ENCODE measurements around the gene ONECUT2.

The ONECUT2 gene

GRCh38 chr18:57527556-57528229, 92.5 kb downstream of the ONECUT2 start:
- Histone ChIP-seq H3K4me3 (ENCODE audit: low read depth in 1 of 2, low read length in 1 of 2) (no peak overlapping the region), H3K27me3 (peaks cover 4% of the 10 kb centered on the region)

DNA sequence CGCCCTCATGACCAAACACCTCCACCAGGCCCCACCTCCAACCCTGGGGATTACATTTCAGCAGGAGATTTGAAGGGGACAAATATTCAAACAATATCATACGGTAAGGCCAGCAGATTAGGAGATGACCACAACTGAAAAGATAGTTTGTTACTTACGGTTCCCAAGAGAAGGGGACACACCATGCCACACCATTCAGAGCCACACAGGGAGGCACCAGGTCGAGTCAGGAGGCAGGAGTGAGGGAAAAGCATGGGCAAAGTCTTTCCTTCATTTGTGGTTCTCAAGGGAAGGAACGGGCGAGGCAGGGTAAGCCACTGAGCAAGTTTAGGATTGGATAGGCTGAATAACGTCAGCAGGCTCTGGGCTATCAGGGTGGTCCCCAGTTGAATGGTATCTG, 94.0 kb downstream of the ONECUT2 start:
- H3K4me1 ChIP-seq (ENCODE audit: control insufficient read depth in 1 of 2, insufficient read depth in 1 of 2, low read depth in 1 of 2, low read length in 1 of 2) = no peaks in the 10 kb centered on the region
- TF ChIP-seq CTCF (IDR thresholded peaks at IDR 0.05) = no peak
- H3K36me3 ChIP-seq = no peaks in the 10 kb centered on the region
- no peak overlapping the region for H3K4me3 ChIP-seq (ENCODE audit: low read depth in 1 of 2, low read length in 1 of 2)
- no peak overlapping the region for H3K27ac ChIP-seq
- H3K9me3 ChIP-seq = no peaks in the 10 kb centered on the region
- no peaks in the 10 kb centered on the region for H3K27me3 ChIP-seq

More at GRCh38 chr18:57527556-57528229, 92.5 kb downstream of the ONECUT2 start:
- no peak overlapping the region for H3K27ac ChIP-seq
- no peak for TF ChIP-seq CTCF (IDR thresholded peaks at IDR 0.05)
- H3K36me3 ChIP-seq = no peaks in the 10 kb centered on the region
- no peaks in the 10 kb centered on the region for H3K4me1 ChIP-seq (ENCODE audit: control insufficient read depth in 1 of 2, insufficient read depth in 1 of 2, low read depth in 1 of 2, low read length in 1 of 2)
- H3K9me3 ChIP-seq = no peaks in the 10 kb centered on the region

- H3K36me3 ChIP-seq = no peaks in the 10 kb centered on the region
- no peaks in the 10 kb centered on the region for H3K4me1 ChIP-seq (ENCODE audit: control insufficient read depth in 1 of 2, insufficient read depth in 1 of 2, low read depth in 1 of 2, low read length in 1 of 2)
- H3K9me3 ChIP-seq = no peaks in the 10 kb centered on the region
- H3K27ac ChIP-seq = no peak overlapping the region
- no peak for TF ChIP-seq CTCF (IDR thresholded peaks at IDR 0.05)
- H3K4me3 ChIP-seq (ENCODE audit: low read depth in 1 of 2, low read length in 1 of 2) = no peak overlapping the region
- no peaks in the 10 kb centered on the region for H3K27me3 ChIP-seq
Observed at GRCh38 chr18:57533006-57533867, 98.1 kb downstream of the ONECUT2 start.

DNA sequence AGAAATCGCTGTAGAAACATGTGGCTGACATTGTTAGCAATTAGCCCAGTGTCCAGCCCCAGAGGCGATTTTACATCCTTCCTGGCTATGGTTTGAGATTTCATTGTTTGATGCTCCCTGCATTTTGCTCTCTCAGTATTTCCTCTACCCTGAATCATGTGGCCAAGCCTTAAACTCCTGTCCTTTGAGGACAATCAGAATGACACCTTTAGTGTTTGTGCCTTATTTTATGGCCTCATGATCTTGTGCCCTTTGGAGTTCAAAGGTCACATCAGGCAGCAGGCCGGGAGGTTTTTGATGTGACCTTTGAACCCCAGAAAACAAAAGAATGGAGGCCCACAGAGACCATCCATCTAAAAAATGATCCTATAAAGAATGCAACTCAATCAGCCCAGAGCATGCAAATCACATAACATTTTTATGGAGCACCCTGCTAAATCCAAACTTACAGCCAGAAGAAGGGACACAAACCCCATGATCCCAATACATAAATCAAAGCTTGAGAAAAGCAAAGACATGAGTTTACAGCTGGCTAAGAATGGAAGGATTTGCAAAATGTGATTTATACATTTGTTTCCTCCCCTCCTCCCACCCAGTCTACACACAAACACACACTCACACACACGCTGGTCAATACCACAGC, 98.8 kb downstream of the ONECUT2 start:
- H3K36me3 ChIP-seq = no peaks in the 10 kb centered on the region
- H3K4me1 ChIP-seq (ENCODE audit: control insufficient read depth in 1 of 2, insufficient read depth in 1 of 2, low read depth in 1 of 2, low read length in 1 of 2) = no peaks in the 10 kb centered on the region
- H3K9me3 ChIP-seq = no peaks in the 10 kb centered on the region
- peaks cover 4% of the 10 kb centered on the region for H3K27me3 ChIP-seq
- no peak overlapping the region for H3K4me3 ChIP-seq (ENCODE audit: low read depth in 1 of 2, low read length in 1 of 2)
- H3K27ac ChIP-seq = no peak overlapping the region
- TF ChIP-seq CTCF (IDR thresholded peaks at IDR 0.05) = no peak

DNA sequence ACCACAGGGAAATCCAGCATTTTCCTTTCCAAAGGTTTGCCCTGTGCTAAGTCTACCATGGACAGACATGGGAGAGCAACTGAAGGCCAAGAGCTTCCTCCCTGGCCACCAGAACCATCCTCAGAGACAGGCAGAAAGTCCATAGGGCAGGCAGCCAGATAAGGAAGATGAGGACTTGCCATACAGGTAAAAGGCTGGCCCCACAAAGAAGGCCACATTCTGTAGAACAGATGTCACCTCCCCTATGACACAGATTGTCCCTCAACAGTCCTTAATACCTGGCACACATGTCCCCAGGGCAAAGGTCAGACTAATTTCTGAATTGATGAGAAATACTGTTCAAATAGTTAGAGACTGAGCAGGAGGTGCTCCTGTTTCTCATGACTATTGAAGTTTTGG, 99.3 kb downstream of the ONECUT2 start:
- Histone ChIP-seq H3K27me3 (peaks cover 4% of the 10 kb centered on the region), H3K9me3 (no peaks in the 10 kb centered on the region)
- no peak for TF ChIP-seq CTCF (IDR thresholded peaks at IDR 0.05)

More for the DNA sequence above, 99.3 kb downstream of the ONECUT2 start:
- no peaks in the 10 kb centered on the region for H3K4me1 ChIP-seq (ENCODE audit: control insufficient read depth in 1 of 2, insufficient read depth in 1 of 2, low read depth in 1 of 2, low read length in 1 of 2)
- no peak overlapping the region for H3K27ac ChIP-seq
- no peak overlapping the region for H3K4me3 ChIP-seq (ENCODE audit: low read depth in 1 of 2, low read length in 1 of 2)
- no peaks in the 10 kb centered on the region for H3K36me3 ChIP-seq

All from neutrophil (primary cell).